ENCODE measurements around the gene PTPRN. TPM values are rescaled to one million over a fixed set of nuclear protein-coding genes. Genes with fewer than 3 reads are reported as not detected.

Gene PTPRN
- polyA plus RNA-seq, 1 donor from 2014 or later: 66.4 TPM

GRCh38 chr2:219280651-219281050, 28.6 kb downstream of the PTPRN start:
- Histone ChIP-seq H3K79me2 (replicated peaks; ENCODE audit: insufficient read depth, low read length) (no peaks in the 10 kb centered on the region), H4K20me1 (ENCODE audit: insufficient read depth) (no peaks in the 10 kb centered on the region), H3F3A (ENCODE audit: insufficient read depth, low read length, poor library complexity, severe bottlenecking) (peaks cover 10% of the 10 kb centered on the region), H3K27ac (ENCODE audit: low read length) (no peak overlapping the region), H3K4me3 (ENCODE audit: low read length) (peak overlapping the region; percentile 74), H3K27me3 (ENCODE audit: insufficient read depth, low read depth, low read length) (no peaks in the 10 kb centered on the region), H3K9me2 (ENCODE audit: insufficient read depth, low read length) (no peaks in the 10 kb centered on the region), H2AFZ (ENCODE audit: low read depth, low read length) (no peak overlapping the region), H3K36me3 (ENCODE audit: insufficient read depth, low read length) (no peaks in the 10 kb centered on the region), H3K9me3 (ENCODE audit: low read length) (no peaks in the 10 kb centered on the region), H3K4me2 (ENCODE audit: low read length) (no peak overlapping the region), H3K9ac (ENCODE audit: low read length) (peak overlapping the region; percentile 82)
- no peak for TF ChIP-seq CTCF (IDR thresholded peaks at IDR 0.05; ENCODE audit: poor library complexity, severe bottlenecking)
- TF ChIP-seq RAD21 (conservative IDR thresholded peaks at IDR 0.05): no peak
- TF ChIP-seq SMC3 (conservative IDR thresholded peaks at IDR 0.05; ENCODE audit: poor library complexity): no peak
- TF ChIP-seq MXI1 (conservative IDR thresholded peaks at IDR 0.05; ENCODE audit: poor library complexity, severe bottlenecking): no peak
- no peak for TF ChIP-seq POLR2AphosphoS5 (IDR thresholded peaks at IDR 0.05)
- TF ChIP-seq TAF1 (IDR thresholded peaks at IDR 0.05; ENCODE audit: low read depth): no peak
- TF ChIP-seq EP300 (conservative IDR thresholded peaks at IDR 0.05; ENCODE audit: poor library complexity, severe bottlenecking): no peak
- no peak for TF ChIP-seq REST (IDR thresholded peaks at IDR 0.05; ENCODE audit: borderline replicate concordance)
- no peak for TF ChIP-seq EZH2 (IDR thresholded peaks at IDR 0.05; ENCODE audit: borderline replicate concordance, insufficient read depth, low read length, poor library complexity, severe bottlenecking)

GRCh38 chr2:219279916-219280516, 29.2 kb downstream of the PTPRN start:
- peak overlapping the region; percentile 74 for H3K4me3 ChIP-seq (ENCODE audit: low read length)
- H3F3A ChIP-seq (ENCODE audit: insufficient read depth, low read length, poor library complexity, severe bottlenecking): peaks cover 10% of the 10 kb centered on the region
- peak overlapping the region; percentile 82 for H3K9ac ChIP-seq (ENCODE audit: low read length)
- no peaks in the 10 kb centered on the region for H3K27me3 ChIP-seq (ENCODE audit: insufficient read depth, low read depth, low read length)
- TF ChIP-seq SMC3 (conservative IDR thresholded peaks at IDR 0.05; ENCODE audit: poor library complexity) (no peak), CTCF (IDR thresholded peaks at IDR 0.05; ENCODE audit: poor library complexity, severe bottlenecking) (peak; percentile 43), REST (IDR thresholded peaks at IDR 0.05; ENCODE audit: borderline replicate concordance) (no peak)
- no peak overlapping the region for H2AFZ ChIP-seq (ENCODE audit: low read depth, low read length)
- no peaks in the 10 kb centered on the region for H3K36me3 ChIP-seq (ENCODE audit: insufficient read depth, low read length)
- peak overlapping the region; percentile 52 for H3K4me2 ChIP-seq (ENCODE audit: low read length)
- no peaks in the 10 kb centered on the region for H3K79me2 ChIP-seq (replicated peaks; ENCODE audit: insufficient read depth, low read length)
- H3K27ac ChIP-seq (ENCODE audit: low read length): peak overlapping the region; percentile 79
- H3K9me3 ChIP-seq (ENCODE audit: low read length): no peaks in the 10 kb centered on the region
- no peaks in the 10 kb centered on the region for H4K20me1 ChIP-seq (ENCODE audit: insufficient read depth)
- H3K9me2 ChIP-seq (ENCODE audit: insufficient read depth, low read length): no peaks in the 10 kb centered on the region
